Subcutaneous adipose tissue (tissue), 4 donors: ENCODE data around the gene GAPDHS. TPM values are rescaled to one million over a fixed set of nuclear protein-coding genes. Genes with fewer than 3 reads are reported as not detected.

Experiments
- total RNA-seq, 4 donors: library from RNA; depleted of rRNA; stranded (reverse); fragments of >200 nt; gene quantifications; one replicate each; pipeline ENCODE4 v1.1.0, GENCODE V29; 2016
- TF ChIP-seq, protein P1 (sequence below): fragments of 450-650 bp; IDR thresholded peaks from one replicate; pipeline ENCODE4 v1.5.1; 2016; ENCODE audit warnings: low read depth, mild to moderate bottlenecking, control low read depth, antibody characterized with exemption, moderate library complexity

GAPDHS gene
- total RNA-seq = not detected

DNA sequence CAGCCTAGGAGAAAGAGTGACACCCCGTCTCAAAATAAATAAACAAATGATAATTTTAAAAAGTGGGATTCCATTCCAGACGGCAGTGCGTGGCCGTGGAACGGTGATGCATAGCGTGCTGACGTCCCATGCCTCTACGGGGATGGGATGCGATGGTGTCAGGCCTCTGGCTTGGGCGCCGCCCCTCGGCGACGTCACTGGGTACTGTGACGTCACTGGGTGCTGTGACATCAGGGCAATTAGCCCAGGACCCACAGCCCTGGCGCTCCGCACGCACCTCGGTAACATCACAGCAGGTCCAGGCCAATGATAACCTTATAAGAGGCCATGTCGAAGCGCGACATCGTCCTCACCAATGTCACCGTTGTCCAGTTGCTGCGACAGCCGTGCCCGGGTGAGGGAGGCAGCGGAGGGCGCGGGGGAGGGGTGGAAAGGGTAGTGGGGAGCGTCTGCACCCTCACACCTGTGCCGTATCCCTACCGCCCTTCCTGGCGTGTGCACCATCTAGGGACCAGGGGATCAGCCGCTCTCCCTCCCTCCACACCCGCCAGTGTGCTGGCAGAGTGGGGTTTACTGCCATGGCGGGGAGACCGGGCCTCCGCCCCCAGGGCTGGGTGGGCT lies at the start of gene GAPDHS:
Gene GAPDHS, plus strand, starts transcription at position 256 of the 621 bp plus-strand sequence. Its CDS starts 72 bp downstream, at position 328.
- TF ChIP-seq, protein P1, sequence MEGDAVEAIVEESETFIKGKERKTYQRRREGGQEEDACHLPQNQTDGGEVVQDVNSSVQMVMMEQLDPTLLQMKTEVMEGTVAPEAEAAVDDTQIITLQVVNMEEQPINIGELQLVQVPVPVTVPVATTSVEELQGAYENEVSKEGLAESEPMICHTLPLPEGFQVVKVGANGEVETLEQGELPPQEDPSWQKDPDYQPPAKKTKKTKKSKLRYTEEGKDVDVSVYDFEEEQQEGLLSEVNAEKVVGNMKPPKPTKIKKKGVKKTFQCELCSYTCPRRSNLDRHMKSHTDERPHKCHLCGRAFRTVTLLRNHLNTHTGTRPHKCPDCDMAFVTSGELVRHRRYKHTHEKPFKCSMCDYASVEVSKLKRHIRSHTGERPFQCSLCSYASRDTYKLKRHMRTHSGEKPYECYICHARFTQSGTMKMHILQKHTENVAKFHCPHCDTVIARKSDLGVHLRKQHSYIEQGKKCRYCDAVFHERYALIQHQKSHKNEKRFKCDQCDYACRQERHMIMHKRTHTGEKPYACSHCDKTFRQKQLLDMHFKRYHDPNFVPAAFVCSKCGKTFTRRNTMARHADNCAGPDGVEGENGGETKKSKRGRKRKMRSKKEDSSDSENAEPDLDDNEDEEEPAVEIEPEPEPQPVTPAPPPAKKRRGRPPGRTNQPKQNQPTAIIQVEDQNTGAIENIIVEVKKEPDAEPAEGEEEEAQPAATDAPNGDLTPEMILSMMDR = no peak

DNA sequence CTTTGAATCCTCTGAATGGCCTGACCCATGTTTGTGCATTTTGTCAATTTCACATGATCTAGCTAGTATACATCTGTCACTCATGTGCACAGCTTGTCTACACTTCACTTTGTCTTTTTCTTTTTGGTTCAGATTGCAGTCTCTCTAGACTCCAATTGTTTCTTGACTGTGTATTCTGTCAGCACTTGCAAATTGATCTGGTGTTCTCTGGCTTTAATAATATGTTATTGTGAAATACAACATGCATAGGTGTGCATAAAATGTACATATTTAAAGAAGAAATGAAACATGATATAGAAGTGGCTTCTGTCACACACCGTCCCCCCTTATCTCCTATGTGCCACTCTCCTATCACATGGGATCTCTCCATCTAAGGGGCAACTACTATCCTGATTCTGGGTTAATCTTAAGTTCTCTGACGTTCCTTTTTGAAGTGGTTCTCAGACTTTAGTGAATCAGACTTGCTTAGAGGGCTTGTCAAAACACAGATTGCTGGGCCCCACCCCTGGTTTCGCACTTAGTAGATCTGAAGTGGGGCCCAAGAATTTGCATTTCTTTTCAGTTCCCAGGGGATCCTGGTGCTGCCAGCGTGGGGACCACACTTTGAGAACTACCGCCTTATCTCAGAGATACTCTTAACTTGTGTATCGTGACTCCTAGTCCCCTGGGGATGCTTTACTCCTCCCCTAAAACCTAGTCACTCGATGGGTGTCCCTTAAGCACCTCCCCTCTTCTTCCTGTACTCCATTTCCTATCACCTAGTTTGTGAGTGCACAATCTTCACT lies 48.8 kb upstream of the GAPDHS start:
- TF ChIP-seq, protein P1 = no peak

DNA sequence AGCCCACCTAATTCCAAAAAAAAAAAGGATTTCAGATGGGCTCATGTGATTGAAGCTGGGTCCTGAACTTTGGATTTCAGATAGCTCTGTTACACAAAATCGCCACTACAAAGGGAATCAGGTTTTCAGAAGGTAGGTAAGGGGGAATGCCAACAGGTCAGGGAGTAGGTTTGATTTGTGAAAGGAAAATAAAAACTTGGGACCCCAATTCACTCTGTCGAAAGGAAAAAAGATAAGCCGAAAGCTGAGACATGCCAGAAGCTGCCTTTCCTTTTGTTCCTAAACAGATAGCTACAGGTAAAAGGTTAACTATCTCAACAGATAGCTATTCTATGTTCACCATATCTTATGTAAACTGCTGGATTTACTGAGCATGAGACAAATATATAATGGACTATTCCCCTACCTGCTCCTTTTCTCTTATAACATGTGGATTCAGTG lies 47.0 kb upstream of the GAPDHS start:
- TF ChIP-seq, protein P1 = no peak

DNA sequence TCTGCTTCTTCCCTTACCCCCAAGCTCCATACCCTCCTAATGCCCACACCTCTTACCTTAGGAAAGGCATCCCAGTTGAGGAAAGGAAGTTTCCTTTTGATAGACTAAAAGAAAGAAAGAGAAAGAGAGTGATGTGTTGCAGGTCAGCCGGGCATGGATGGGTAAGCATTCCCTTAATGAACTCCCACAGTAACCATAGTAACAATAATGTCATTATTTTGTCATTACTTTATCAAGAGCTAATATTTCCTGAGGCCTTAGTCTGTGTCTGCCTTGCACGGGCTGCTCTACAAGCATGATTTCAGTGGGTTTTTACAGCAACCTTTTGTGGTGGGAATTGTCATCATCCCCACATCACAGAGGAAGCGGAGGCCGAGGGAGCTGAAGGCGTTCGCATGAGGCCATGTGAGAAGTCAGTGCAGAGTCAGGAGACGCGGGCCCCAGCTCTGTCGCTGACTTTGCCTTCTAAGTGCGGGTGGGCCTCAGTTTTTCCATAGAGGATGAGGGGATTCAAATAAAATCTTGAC lies 45.5 kb upstream of the GAPDHS start:
- TF ChIP-seq, protein P1 = no peak

DNA sequence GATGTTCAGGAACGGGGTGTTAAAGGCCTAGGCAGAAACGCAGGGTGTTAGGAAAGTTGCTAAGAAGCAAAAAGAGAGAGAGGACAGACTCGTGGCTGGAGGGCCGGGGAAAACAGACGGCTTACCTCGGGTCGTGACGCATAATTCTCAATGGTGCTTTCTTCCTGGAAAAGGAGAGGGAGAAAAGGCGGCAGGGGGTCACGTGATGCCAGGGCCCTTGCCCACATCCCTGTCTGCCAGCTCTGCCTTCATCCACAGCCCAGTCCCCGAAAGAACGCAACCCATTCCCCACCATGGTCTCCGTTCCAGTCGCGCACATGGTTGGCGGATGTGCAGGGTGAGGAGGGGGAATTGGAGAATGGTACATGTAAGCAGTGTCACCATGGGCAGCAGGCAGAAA lies 44.6 kb upstream of the GAPDHS start:
- TF ChIP-seq, protein P1 = no peak

DNA sequence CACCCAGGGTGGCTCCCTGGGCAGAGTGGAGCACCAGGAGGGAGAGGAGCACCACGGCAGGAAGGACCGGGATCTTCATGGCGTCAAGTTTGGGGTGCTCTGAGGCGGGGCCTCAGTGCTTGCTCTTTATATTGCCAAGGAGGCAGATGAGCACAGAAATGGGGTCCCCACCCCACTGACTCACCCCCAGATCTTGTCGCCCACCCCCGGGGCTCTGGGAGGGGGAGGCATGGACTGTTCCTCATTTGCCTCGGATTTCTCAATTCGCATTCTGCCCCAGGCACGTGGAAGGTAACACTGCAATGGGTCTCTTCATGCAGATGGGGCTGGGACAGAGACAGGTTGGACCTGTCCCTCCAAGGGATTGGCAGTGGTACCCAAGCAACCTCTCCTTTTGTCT lies 42.9 kb upstream of the GAPDHS start, which contains the start of gene KRTDAP:
Gene KRTDAP, minus strand, starts transcription at position 101 of the 400 bp plus-strand sequence. Its CDS starts 22 bp downstream, at position 79.
- TF ChIP-seq, protein P1 = no peak

DNA sequence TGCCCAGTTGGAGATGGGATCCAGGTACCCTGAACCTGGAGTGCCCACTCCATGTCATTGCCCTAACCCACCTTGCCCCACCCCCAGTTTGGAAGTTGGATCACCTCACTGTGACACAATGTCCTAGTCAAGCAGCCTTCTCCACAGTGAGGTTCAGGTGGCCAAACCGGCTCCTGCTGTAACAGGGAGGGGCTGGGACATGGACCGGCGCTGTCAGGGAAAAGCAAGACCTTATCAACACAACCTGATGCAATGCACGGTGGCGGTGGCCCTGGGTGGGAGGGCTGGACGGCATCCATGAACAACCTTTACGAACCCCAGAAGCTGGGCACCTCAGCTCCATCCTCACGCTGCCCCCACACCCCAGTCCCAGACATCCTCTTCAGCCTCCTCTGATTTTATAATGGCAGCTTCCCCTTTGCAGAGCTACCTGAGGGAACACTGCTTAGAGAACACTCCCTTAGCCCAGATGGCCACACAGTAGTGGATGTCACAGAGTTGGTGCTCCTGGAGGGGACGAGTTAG lies 41.4 kb upstream of the GAPDHS start:
- TF ChIP-seq, protein P1 = no peak
